KMS-11 (cell line): ENCODE measurements around the gene ACTA2.

Experiments
- H2AFZ ChIP-seq: fragments of 200-600 bp; sonication (generic); 2 replicates; pipeline ENCODE4 v1.6.1; 2016; ENCODE audit warnings: antibody characterized with exemption, mixed run types, low read depth
- H3K27ac ChIP-seq: fragments of 200-600 bp; sonication (generic); 2 replicates; pipeline ENCODE4 v1.6.1; 2016; ENCODE audit warnings: mild to moderate bottlenecking, mixed run types
- H3K27me3 ChIP-seq: fragments of 200-600 bp; sonication (generic); 2 replicates; pipeline ENCODE4 v1.6.1; 2017; ENCODE audit warnings: mild to moderate bottlenecking, low read depth, mixed run types, moderate library complexity; ENCODE audit not compliant: insufficient read depth
- H3K36me3 ChIP-seq: fragments of 200-600 bp; sonication (generic); 2 replicates; pipeline ENCODE4 v1.6.1; 2017; ENCODE audit warnings: mild to moderate bottlenecking, mixed run types; ENCODE audit not compliant: insufficient read depth
- H3K4me1 ChIP-seq: fragments of 200-600 bp; sonication (generic); 2 replicates; pipeline ENCODE4 v1.6.1; 2016; ENCODE audit warnings: mild to moderate bottlenecking, low read depth, mixed run types; ENCODE audit not compliant: poor library complexity, severe bottlenecking
- H3K4me2 ChIP-seq: fragments of 200-600 bp; sonication (generic); 2 replicates; pipeline ENCODE4 v1.7.0; 2016; ENCODE audit warnings: mild to moderate bottlenecking, mixed run types
- H3K4me3 ChIP-seq: fragments of 200-600 bp; sonication (generic); IDR thresholded peaks from 2 replicates; pipeline ENCODE4 v1.6.1; 2017; ENCODE audit warnings: low read depth, low read length, mixed read lengths; ENCODE audit not compliant: insufficient read depth
- H3K79me2 ChIP-seq: fragments of 200-600 bp; sonication (generic); 2 replicates; pipeline ENCODE4 v1.6.1; 2016; ENCODE audit warnings: low read depth, mixed run types; ENCODE audit not compliant: insufficient read depth
- H3K9ac ChIP-seq: fragments of 200-600 bp; sonication (generic); 2 replicates; pipeline ENCODE4 v1.6.1; 2016; ENCODE audit warnings: mild to moderate bottlenecking, mixed run types
- H4K20me1 ChIP-seq: fragments of 200-600 bp; sonication (generic); 2 replicates; pipeline ENCODE4 v1.6.1; 2016; ENCODE audit warnings: mild to moderate bottlenecking, mixed run types; ENCODE audit not compliant: insufficient read depth
- TF ChIP-seq, protein P1 (sequence below): fragments of 200-600 bp; sonication (generic); conservative IDR thresholded peaks from 2 replicates; pipeline ENCODE4 v1.6.1; 2017; ENCODE audit warnings: low read depth, mild to moderate bottlenecking, antibody characterized with exemption, low read length, moderate library complexity, mixed read lengths

ACTA2 gene

DNA sequence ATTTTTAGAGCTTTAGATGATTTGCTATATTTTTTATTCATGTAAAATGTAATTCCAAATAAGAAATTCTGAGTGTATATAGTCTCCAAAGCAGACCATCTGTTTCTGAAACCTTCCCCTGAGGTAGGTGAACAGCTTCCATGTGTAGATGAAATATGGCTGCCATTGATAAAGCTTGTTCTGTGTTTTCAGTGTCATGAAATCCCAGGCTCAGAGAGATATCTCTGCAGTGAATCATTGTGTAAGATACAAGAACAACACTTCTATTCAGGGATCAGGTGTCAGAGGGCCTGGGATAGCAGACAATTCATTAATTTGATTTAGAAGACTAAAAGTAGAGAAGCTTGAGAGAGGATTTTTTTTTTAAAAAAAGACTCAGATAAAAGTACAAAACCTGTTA, 29.1 kb downstream of the ACTA2 start:
- H3K27me3 ChIP-seq, result no peaks in the 10 kb centered on the region
- H3K36me3 ChIP-seq, result no peaks in the 10 kb centered on the region
- no peaks in the 10 kb centered on the region for H4K20me1 ChIP-seq
- no peak overlapping the region for H2AFZ ChIP-seq
- no peaks in the 10 kb centered on the region for H3K79me2 ChIP-seq
- H3K4me1 ChIP-seq, result no peaks in the 10 kb centered on the region
- no peak overlapping the region for H3K27ac ChIP-seq
- no peak overlapping the region for H3K4me3 ChIP-seq
- TF ChIP-seq, protein P1, sequence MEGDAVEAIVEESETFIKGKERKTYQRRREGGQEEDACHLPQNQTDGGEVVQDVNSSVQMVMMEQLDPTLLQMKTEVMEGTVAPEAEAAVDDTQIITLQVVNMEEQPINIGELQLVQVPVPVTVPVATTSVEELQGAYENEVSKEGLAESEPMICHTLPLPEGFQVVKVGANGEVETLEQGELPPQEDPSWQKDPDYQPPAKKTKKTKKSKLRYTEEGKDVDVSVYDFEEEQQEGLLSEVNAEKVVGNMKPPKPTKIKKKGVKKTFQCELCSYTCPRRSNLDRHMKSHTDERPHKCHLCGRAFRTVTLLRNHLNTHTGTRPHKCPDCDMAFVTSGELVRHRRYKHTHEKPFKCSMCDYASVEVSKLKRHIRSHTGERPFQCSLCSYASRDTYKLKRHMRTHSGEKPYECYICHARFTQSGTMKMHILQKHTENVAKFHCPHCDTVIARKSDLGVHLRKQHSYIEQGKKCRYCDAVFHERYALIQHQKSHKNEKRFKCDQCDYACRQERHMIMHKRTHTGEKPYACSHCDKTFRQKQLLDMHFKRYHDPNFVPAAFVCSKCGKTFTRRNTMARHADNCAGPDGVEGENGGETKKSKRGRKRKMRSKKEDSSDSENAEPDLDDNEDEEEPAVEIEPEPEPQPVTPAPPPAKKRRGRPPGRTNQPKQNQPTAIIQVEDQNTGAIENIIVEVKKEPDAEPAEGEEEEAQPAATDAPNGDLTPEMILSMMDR, result no peak
- no peak overlapping the region for H3K9ac ChIP-seq
- H3K4me2 ChIP-seq, result no peak overlapping the region

DNA sequence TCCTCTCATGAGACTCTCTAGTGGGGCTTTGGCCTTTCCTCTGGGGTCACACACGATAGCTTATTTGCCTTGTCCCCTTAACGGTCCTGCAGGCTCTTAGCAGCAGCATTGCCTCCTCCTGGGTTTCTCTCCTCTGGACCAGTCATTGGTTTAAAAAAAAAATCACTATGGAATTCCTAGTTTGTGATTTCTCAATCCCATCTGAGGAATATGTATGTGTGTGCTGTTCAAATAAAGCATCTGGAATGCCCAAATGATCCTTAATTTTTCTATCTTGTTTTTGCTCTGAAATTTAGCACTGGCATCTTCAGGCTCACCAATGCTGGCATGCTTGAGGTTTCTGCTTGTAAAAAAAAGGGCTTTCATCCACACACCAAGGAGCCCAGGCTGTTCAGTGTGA, 30.5 kb downstream of the ACTA2 start:
- no peaks in the 10 kb centered on the region for H3K4me1 ChIP-seq
- no peaks in the 10 kb centered on the region for H4K20me1 ChIP-seq
- no peaks in the 10 kb centered on the region for H3K27me3 ChIP-seq
- TF ChIP-seq, protein P1, result no peak
- H2AFZ ChIP-seq, result no peak overlapping the region
- no peaks in the 10 kb centered on the region for H3K79me2 ChIP-seq
- H3K4me3 ChIP-seq, result no peak overlapping the region
- no peaks in the 10 kb centered on the region for H3K36me3 ChIP-seq
- no peak overlapping the region for H3K4me2 ChIP-seq
- no peak overlapping the region for H3K27ac ChIP-seq
- no peak overlapping the region for H3K9ac ChIP-seq

- no peaks in the 10 kb centered on the region for H3K27me3 ChIP-seq
- no peaks in the 10 kb centered on the region for H4K20me1 ChIP-seq
- H3K9ac ChIP-seq, result no peak overlapping the region
- H3K36me3 ChIP-seq, result no peaks in the 10 kb centered on the region
- no peak overlapping the region for H3K27ac ChIP-seq
- H3K4me2 ChIP-seq, result no peak overlapping the region
- H3K4me3 ChIP-seq, result no peak overlapping the region
- no peaks in the 10 kb centered on the region for H3K79me2 ChIP-seq
- H3K4me1 ChIP-seq, result no peaks in the 10 kb centered on the region
- TF ChIP-seq, protein P1, result no peak
- no peak overlapping the region for H2AFZ ChIP-seq
Observed at GRCh38 chr10:88920986-88921593, 31.5 kb downstream of the ACTA2 start.

- Histone ChIP-seq H3K4me1 (no peaks in the 10 kb centered on the region), H4K20me1 (no peaks in the 10 kb centered on the region), H3K4me2 (no peak overlapping the region), H3K36me3 (no peaks in the 10 kb centered on the region), H3K79me2 (no peaks in the 10 kb centered on the region), H2AFZ (no peak overlapping the region), H3K9ac (no peak overlapping the region), H3K27ac (no peak overlapping the region), H3K27me3 (no peaks in the 10 kb centered on the region), H3K4me3 (no peak overlapping the region)
- TF ChIP-seq, protein P1, result no peak
Observed at GRCh38 chr10:88920198-88920597, 32.4 kb downstream of the ACTA2 start.
